GM21381 (cell line): Measurements from ENCODE around the gene DRC7.

ENCODE experiments used
- ATAC-seq: cut with Tn5 transposase; IDR thresholded peaks from one replicate; pipeline ENCODE4 v1.9.1; 2021; ENCODE audit warnings: mild to moderate bottlenecking, moderate library complexity; ENCODE audit not compliant: unreplicated experiment

The DRC7 gene

GRCh38 chr16:57692636-57693035 is 2.0 kb upstream of the DRC7 start:
- ATAC-seq: no peak

GRCh38 chr16:57693550-57693949 is 1.1 kb upstream of the DRC7 start:
- ATAC-seq: no peak

- no peak for ATAC-seq
These were observed 328 bp upstream of the DRC7 start for GRCh38 chr16:57694231-57694724.

GRCh38 chr16:57695680-57696069 is 1.1 kb downstream of the DRC7 start:
- no peak for ATAC-seq

- no peak for ATAC-seq
These were observed 1.6 kb downstream of the DRC7 start for GRCh38 chr16:57696240-57696639.

- no peak for ATAC-seq
These were observed 3.4 kb downstream of the DRC7 start for GRCh38 chr16:57697896-57698537.

GRCh38 chr16:57698812-57699405 is 4.3 kb downstream of the DRC7 start:
- no peak for ATAC-seq

GRCh38 chr16:57699481-57699880 is 4.9 kb downstream of the DRC7 start:
- no peak for ATAC-seq

GRCh38 chr16:57699899-57700298 is 5.3 kb downstream of the DRC7 start:
- ATAC-seq: no peak

- ATAC-seq: no peak
These were observed 6.4 kb downstream of the DRC7 start for GRCh38 chr16:57700781-57701551.

GRCh38 chr16:57701759-57702371 is 7.3 kb downstream of the DRC7 start:
- no peak for ATAC-seq

GRCh38 chr16:57703416-57704010 is 8.9 kb downstream of the DRC7 start:
- no peak for ATAC-seq

GRCh38 chr16:57704011-57704904 is 9.7 kb downstream of the DRC7 start:
- no peak for ATAC-seq

GRCh38 chr16:57704905-57705852 is 10.6 kb downstream of the DRC7 start:
- ATAC-seq: no peak

GRCh38 chr16:57706717-57707116 is 12.1 kb downstream of the DRC7 start:
- ATAC-seq: no peak

- ATAC-seq: no peak
These were observed 12.7 kb downstream of the DRC7 start for GRCh38 chr16:57707331-57707730.

- no peak for ATAC-seq
These were observed 13.6 kb downstream of the DRC7 start for GRCh38 chr16:57708168-57708567.

GRCh38 chr16:57709663-57710062 is 15.1 kb downstream of the DRC7 start:
- ATAC-seq: no peak

GRCh38 chr16:57711346-57711745 is 16.7 kb downstream of the DRC7 start:
- no peak for ATAC-seq
